H1 (cell line): ENCODE results near the gene KLHL7. TPM values are rescaled to one million over a fixed set of nuclear protein-coding genes. Genes with fewer than 3 reads are reported as not detected.

Source experiments
- CBX5 ChIP-seq: fragments of 300-800, 300-1000 bp; sonication (generic); IDR thresholded peaks from 2 replicates; pipeline ENCODE4 v1.7.1; 2016; ENCODE audit warnings: antibody characterized with exemption, low read length, low read depth
- JUN ChIP-seq: IDR thresholded peaks from 2 replicates; pipeline ENCODE4 v1.6.1; 2011; ENCODE audit warnings: low read depth, mild to moderate bottlenecking, improper control_type of control experiment, low read length
- polyA plus RNA-seq, 7 experiments: library from polyadenylated mRNA; depleted of rRNA in 3 of 7; stranded (reverse) in 5 of 7; unstranded in 2 of 7; fragments of >200 nt in 5 of 7; fragments of 200-250 nt in 2 of 7; gene quantifications; 1 replicate in 5 of 7; 2 replicates in 1 of 7; 4 replicates in 1 of 7; pipeline versions ENCODE4 v1.2.1 to v1.2.3, GENCODE V29; 2011 to 2013; ENCODE audit warnings: missing spikeins in 2 of 7, mixed read lengths in 2 of 7
- total RNA-seq: library from RNA; stranded (reverse); fragmentation: NEBNext Ultra II Directional; extraction: Animal tissue kit (Norgen Biotek cat#: 25700); gene quantifications from 2 replicates; pipeline ENCODE4 v1.2.1, GENCODE V29; 2021
- TF ChIP-seq, protein P1 (sequence below): IDR thresholded peaks from 2 replicates; pipeline ENCODE4 v1.6.1; 2011; ENCODE audit warnings: low read length, improper control_type of control experiment

Gene KLHL7
- total and polyA plus RNA-seq, 2 of the 8 experiments (the other 6 are each of a cell fraction or from before 2014, with no cell fraction given): 65.3 to 115 TPM

DNA sequence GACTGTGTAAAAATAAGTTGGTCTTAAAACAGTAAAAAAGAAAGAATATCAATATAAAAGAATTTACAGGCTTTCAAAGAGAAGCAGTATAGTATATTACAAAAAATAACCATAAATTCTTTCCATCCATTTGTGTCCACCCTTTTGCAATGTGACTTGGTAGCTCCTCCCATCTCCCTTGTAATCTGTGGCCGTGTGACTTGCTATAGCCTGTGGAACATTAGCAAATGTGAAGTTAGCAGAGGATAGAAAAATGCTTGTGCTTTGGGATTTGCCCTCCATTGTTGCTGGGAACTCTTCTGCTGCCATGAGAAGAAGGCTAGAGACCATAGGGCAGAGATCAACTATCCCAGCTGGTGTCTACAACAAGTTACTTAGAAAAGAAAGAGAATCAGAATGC, 30.2 kb downstream of the KLHL7 start (continued):
- no peak for TF ChIP-seq JUN
- TF ChIP-seq, protein P1, sequence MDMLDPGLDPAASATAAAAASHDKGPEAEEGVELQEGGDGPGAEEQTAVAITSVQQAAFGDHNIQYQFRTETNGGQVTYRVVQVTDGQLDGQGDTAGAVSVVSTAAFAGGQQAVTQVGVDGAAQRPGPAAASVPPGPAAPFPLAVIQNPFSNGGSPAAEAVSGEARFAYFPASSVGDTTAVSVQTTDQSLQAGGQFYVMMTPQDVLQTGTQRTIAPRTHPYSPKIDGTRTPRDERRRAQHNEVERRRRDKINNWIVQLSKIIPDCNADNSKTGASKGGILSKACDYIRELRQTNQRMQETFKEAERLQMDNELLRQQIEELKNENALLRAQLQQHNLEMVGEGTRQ: no peak
- no peak for TF ChIP-seq CBX5
